Medulla oblongata (tissue), 1 donor: ENCODE data around the gene KLHL7.
"Not testable (repeated sequence)": the region's sequence is repeated elsewhere in the genome, so short reads cannot be mapped to it uniquely, and the experiment has no call there.

Experiments
- DNase-seq: peaks from one replicate; pipeline ENCODE4 v3.0.0-alpha.2; 2015; ENCODE audit errors: extremely low spot score

Gene KLHL7

GRCh38 chr7:23214423-23214822 lies 108.8 kb downstream of the KLHL7 start:
- no peak for DNase-seq

DNA sequence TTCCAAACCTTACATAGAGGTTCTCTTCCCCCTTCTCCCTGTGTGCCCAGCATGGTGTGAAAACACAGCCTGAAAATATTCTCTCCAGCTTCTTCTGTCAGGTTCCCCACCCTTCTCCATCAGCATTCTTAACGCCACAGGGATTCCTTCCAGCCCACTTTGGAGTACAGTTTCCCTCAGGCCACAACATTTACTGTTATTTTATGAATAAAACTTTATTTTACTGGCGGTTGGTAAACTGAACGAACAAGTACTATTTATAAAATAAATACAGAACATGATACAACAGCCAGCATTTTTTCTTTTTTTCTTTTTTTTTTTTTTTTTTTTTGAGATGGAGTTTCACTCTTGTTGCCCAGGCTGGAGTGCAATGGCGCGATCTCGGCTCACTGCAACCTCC lies 109.4 kb downstream of the KLHL7 start:
- no peak for DNase-seq

DNA sequence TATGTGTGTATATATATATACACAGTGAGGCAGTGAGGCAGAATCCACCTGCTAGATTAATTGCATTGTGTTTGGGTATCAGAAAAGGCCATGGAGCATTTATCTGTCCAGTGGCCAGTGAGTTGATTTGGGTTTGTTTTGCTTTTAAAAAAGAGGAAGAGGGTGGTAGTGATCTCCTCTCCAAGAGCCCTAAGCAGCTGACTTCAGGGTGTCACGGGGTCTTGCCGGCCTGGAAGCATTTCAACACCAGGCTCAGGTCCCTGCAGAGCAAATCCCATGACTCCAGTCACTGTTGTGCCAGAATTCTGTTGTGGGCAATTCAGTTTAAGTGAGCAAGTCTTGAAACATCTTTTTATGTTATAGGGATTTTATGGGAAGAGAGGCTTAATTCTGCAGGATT lies 110.4 kb downstream of the KLHL7 start:
- DNase-seq = peak; percentile 90

DNA sequence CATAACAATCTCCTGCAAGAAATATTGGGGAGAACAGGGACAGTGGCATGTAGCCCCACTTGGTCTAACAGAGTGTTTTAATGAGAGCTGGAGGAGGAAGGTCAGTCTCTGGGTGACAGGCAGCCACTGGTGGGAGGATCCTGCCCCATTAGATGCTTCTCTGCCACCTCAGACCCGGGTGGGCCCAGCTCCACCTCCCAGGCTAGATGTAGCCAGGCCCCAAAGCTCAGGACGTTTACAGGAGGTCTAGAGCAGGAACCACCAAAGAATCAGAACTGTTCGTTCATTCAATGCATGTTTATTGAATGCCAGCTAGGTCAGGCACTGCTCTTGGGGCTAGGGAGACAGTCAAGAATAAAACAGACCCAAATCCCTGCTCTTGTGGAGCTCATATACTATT lies 112.6 kb downstream of the KLHL7 start:
- DNase-seq = no peak

- DNase-seq = no peak
Measured at GRCh38 chr7:23220690-23221305, 115.2 kb downstream of the KLHL7 start.

DNA sequence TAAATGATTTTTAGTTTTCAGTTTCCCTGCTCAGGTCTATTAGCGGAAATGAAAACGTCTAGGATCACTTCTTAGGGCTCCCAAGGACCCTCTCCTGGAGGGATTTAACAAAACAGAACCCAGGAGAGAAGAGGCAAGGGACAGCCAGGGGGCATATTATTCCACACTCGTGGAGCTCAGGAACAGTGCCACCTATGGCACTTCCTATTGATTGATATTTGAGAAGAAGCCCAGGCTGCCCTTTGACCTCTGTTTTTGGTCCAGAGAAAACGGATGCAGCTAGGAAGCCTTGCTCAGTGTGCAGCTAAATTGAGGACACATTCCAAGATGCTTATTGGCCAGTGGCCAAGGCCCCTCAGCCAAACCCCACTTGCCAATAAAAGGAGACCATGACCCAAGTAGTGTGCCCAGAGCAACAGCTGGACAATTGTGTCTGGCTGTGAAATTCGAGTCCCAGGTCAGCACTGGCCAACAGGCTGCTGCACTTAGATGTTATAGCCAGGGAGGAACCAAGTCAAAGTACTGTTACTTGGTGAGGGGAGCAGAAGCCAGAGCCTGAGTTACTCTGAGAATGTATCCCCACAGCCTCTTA lies 117.0 kb downstream of the KLHL7 start:
- no peak for DNase-seq

DNA sequence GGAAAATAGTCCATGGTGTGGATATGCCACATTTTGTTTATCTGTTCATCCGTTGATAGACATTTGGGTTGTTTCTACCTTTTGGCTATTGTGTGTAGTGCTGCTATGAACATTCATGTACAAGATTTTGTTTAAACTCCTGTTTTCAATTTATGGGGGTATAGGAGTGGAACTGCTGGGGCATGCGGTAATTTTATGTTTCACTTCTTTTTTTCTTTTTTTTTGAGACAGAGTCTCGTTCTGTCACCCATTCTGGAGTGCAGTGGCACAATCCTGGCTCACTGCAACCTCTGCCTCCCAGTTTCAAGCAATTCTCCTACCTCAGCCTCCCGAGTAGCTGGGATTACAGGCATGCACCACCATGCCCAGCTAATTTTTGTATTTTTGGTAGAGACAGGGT lies 118.8 kb downstream of the KLHL7 start:
- DNase-seq = not testable (repeated sequence)

DNA sequence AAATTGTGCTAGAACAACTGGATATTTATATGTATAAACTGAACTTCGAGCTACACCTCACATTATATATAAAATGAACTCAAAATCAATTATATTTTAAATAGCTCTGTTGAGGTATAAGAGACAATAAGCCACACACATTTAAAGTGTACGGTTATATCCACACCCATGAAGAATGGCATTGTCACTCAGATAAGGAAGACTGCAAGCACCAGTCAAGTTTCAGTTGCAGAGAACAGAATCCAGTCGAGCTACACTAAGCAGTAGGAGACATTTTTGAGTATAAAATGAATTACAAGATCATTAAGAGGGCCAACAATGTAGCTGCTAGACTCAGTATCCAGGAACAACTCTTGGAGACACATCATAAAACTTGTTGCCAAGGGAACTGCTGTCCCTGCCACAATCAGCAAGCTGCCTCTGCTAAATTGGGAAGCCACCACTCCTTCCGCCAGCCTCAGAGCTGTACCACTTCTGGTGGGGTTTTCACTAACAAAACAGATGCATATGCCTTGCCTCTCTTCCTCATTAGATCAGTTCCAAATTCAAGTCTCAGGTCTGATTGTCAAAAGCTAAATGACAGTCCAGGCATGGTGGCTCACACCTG lies 121.4 kb downstream of the KLHL7 start:
- DNase-seq = peak; percentile 61
